CMK (cell line): ENCODE data around the gene AQP12B.
"Not testable (repeated sequence)": the region's sequence is repeated elsewhere in the genome, so short reads cannot be mapped to it uniquely, and the experiment has no call there.

Experiments used
- DNase-seq: peaks from one replicate; pipeline ENCODE4 v3.0.0-alpha.2; 2010; ENCODE audit warnings: low read depth

Gene AQP12B

GRCh38 chr2:240701091-240701735, 18.5 kb upstream of the AQP12B start:
- no peak for DNase-seq

DNA sequence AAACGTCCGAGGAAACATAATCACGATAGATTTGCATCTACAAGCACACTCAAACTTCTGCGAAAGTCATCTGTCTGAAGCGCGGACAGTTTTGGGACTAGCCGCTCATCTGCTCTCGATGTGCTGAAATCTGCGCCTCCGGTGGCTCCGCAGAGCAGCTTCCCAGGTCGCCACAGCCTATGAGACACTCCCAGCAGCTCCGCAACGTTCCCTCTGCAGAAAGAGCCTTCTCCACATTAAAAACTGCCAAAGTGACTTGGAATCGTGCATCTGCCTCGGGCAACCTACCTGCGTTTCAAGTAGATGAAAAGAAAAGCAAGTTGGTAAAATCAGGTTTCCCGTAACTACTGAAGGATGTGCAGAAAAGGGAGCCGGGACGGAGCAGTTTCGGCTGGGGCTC, 17.9 kb upstream of the AQP12B start:
- not testable (repeated sequence) for DNase-seq

- DNase-seq: not testable (repeated sequence)
Observed at GRCh38 chr2:240699835-240700234, 17.1 kb upstream of the AQP12B start.

DNA sequence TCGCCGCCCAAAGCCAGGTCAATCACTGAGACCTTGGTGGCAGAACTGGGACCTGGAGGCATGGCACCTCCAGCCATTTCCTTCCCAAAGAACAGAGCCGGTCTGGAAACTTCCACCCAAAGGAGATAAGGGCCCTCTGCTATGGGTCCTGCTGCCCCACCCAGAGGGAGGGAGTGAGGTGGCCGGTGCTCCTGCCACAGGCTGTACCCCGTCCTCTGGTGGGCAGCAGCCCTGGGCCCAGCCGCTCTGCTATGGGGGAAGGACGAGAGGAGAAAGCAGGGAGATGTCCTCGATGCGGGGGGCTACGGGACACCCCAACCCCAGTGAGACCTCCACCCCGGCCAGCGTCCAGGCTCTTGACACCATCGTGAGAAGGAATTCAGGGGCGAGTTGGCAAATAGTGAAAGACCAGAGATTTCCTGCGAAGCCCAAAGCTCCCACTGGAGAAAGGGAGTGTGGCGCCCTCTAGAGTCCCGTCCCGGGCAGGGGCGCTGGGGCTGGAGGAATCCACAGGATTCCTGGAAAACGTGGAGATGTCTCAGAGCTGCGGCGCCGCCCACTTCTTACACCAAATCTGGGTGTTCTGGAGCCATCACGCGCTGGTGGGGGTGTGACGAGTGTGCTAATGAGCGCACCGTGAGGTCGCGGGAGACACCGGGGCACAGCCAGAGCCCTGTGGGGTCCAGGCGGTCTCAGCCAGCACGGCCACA, 16.3 kb upstream of the AQP12B start:
- not testable (repeated sequence) for DNase-seq

GRCh38 chr2:240696469-240696868, 13.8 kb upstream of the AQP12B start:
- DNase-seq: not testable (repeated sequence)

DNA sequence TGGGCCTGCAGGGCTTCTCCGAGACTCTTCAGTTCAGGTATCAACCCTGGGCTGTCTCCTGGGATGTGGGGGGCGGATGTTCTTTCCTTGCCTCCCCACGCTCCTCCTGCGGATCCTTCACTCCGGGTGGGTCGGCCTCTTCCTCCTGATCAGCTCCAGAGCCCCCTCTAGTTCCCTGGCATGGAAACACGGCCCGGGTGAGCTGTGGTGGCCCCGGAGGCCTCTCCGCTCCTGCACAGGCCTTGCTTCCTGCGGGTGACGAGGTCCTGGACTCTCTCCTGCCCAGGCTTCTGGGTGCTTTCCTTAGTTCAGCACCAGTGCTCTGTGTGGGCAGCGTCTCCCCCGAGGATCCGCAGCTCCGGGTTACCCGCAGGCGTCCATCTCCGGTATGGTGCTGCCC, 12.9 kb upstream of the AQP12B start:
- not testable (repeated sequence) for DNase-seq

- DNase-seq: not testable (repeated sequence)
Observed at GRCh38 chr2:240694304-240694703, 11.6 kb upstream of the AQP12B start.

GRCh38 chr2:240692583-240693561, 10.2 kb upstream of the AQP12B start:
- not testable (repeated sequence) for DNase-seq

GRCh38 chr2:240691631-240692420, 9.1 kb upstream of the AQP12B start, which contains the start of gene AQP12A:
AQP12A (plus strand) TSS chr2:240691866; CDS start chr2:240691914, 48 bp downstream.
- DNase-seq: not testable (repeated sequence)

DNA sequence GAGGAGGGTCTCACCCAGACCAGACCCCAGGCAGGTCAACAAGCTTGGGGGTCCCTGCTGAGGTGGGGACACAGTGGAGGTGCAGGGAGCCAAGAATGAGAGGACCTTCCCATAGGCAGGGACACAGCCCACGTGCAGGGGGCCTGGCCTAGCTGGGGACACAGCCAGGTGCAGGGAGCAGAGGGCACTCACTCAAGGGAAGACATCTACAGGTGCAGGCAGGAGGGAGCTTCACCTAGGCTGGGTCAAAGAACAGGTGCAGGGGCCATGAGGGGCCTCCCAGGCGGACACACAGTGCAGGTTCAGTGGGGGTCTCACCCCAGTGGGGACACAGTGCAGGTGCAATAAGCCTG, 8.4 kb upstream of the AQP12B start:
- not testable (repeated sequence) for DNase-seq

DNA sequence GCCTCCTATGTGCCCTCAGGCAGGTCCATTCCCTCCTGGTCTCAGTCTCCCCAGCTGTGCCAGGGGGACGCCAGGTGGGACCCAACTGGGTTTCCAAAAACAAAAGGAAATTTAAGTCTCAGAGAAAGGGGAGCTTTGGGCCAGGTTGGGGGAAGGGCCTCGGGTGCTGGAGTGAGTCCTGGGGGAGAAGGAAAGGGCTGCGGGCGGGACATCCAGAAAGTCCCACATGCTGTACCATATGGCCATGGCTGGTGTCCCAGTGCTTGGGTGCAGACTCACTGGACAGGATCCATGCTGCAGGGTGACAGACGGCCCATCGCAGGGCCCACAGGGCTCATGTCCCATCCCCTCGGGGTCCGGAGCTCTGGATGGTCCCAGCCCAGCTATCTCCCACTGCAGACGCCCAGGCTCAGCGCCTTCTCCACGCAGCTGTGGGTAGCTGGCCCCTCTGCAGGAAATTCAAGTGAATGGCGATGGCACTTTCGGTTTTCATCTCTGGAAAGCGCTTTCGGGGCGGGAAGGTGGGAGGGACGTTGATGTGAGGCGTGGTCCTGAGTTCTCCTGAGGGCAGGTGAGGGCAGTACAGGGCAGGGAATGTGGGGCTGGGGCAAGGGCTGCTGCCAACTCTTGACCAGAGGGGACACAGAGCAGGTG, 7.9 kb upstream of the AQP12B start:
- not testable (repeated sequence) for DNase-seq

- DNase-seq: no peak
Observed at GRCh38 chr2:240689975-240690374, 7.3 kb upstream of the AQP12B start.

- DNase-seq: no peak
Observed at GRCh38 chr2:240688553-240688919, 5.9 kb upstream of the AQP12B start.

- DNase-seq: no peak
Observed at GRCh38 chr2:240687741-240688552, 5.3 kb upstream of the AQP12B start.

- no peak for DNase-seq
Observed at GRCh38 chr2:240687045-240687740, 4.5 kb upstream of the AQP12B start.

DNA sequence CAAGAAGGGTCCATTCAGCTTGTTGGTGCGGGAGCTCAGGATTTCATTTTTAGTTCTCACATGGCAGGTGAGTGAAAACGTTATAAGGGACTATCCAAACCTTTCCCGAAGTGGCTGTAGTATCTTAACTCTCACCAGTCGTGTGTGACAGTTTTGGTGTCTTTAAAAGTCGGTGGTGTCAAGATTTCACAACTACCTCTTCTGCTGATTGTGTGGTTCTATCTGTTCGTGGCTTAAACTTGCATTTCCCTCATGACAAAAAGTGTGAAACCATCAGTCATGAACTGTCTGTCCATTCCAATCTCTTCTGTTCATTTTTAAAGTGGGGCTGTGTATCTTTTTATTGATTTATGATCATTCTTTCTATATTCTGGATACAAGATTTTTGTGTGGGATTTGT, 3.8 kb upstream of the AQP12B start:
- DNase-seq: no peak

GRCh38 chr2:240685771-240686371, 3.2 kb upstream of the AQP12B start:
- DNase-seq: no peak

GRCh38 chr2:240683980-240684728, 1.5 kb upstream of the AQP12B start:
- not testable (repeated sequence) for DNase-seq
